Transverse colon (tissue), 4 donors: ENCODE data around the gene C20orf202. TPM values are rescaled to one million over a fixed set of nuclear protein-coding genes. Genes with fewer than 3 reads are reported as not detected.

ENCODE experiments used
- DNase-seq: peaks from one replicate; pipeline ENCODE4 v3.0.0-alpha.2; 2019
- H3K27ac ChIP-seq, 4 donors: fragments of 200-600 bp; sonication (generic); 2 replicates each; pipeline ENCODE4 v1.5.1; 2016 to 2018; ENCODE audit warnings: inconsistent platforms in 4 of 4
- H3K27me3 ChIP-seq: fragments of 200-600 bp; sonication (generic); 2 replicates; pipeline ENCODE4 v1.5.1; 2017; ENCODE audit warnings: inconsistent platforms
- H3K36me3 ChIP-seq, 4 donors: fragments of 200-600 bp; sonication (generic); 2 replicates each; pipeline ENCODE4 v1.5.1; 2017 to 2019; ENCODE audit warnings: inconsistent platforms in 4 of 4
- H3K4me1 ChIP-seq, 4 donors: fragments of 200-600 bp; sonication (generic); 2 replicates each; pipeline ENCODE4 v1.5.1; 2017 to 2020; ENCODE audit warnings: inconsistent platforms in 4 of 4
- H3K4me3 ChIP-seq, 4 donors: fragments of 200-600 bp; sonication (generic); 1 replicate in 1 of 4; 2 replicates in 3 of 4; pipeline versions ENCODE4 v1.5.1 to v1.6.1; 2017 to 2019; ENCODE audit warnings: inconsistent platforms in 4 of 4
- H3K9me3 ChIP-seq, 2 donors: fragments of 200-600 bp; sonication (generic); 2 replicates each; pipeline ENCODE4 v1.5.1; 2017 to 2019; ENCODE audit warnings: inconsistent platforms in 2 of 2
- EP300 ChIP-seq: sonication (generic); formaldehyde crosslinking; IDR thresholded peaks from one replicate; pipeline ENCODE4 v1.6.1; 2017; ENCODE audit warnings: antibody characterized with exemption, low read depth
- POLR2A ChIP-seq: fragments of 450-650 bp; IDR thresholded peaks from one replicate; pipeline ENCODE4 v1.6.1; 2016; ENCODE audit warnings: antibody characterized with exemption, mild to moderate bottlenecking, moderate library complexity
- POLR2AphosphoS5 ChIP-seq, 3 donors: sonication (generic); formaldehyde crosslinking; IDR thresholded peaks; one replicate each; pipeline ENCODE4 v1.6.1; 2016; ENCODE audit warnings: antibody characterized with exemption in 3 of 3
- WGBS, 2 donors: methylation state at CpG; one replicate each; pipeline ENCODE4 v1.1.5; 2018; ENCODE audit warnings: low coverage in 1 of 2; 5-methylcytosine and 5-hydroxymethylcytosine counted together
- in situ Hi-C, 4 donors: fragments of 200-750 bp; cut with MboI; loops; one replicate each; pipeline versions ENCODE4 v1.15.0 to v1.15.1; 2017; ENCODE audit warnings: low sequenced_read_pairs in 3 of 4, low pct_ligation_motif_present in 1 of 4, low pct_unique_long_range_greater_than_20kb in 1 of 4
- intact Hi-C: fragments of 100-400 bp; cut with DNase I; formaldehyde crosslinking; loops from one replicate; pipeline ENCODE4 v1.15.1; 2023; ENCODE audit warnings: low total_unique reads
- total RNA-seq, 4 donors: library from RNA; depleted of rRNA; stranded (reverse); fragments of >200 nt; gene quantifications; one replicate each; pipeline ENCODE4 v1.1.0, GENCODE V29; 2016
- TF ChIP-seq, protein P1 (sequence below), 5 experiments: fragments of 200-600 bp in 3 of 5; fragments of 450-650 bp in 2 of 5; sonication (generic) in 3 of 5; IDR thresholded peaks; 1 replicate in 2 of 5; 2 replicates in 3 of 5; pipeline ENCODE4 v1.5.1; 2016 to 2017; ENCODE audit warnings: antibody characterized with exemption in 5 of 5, inconsistent platforms in 3 of 5, mild to moderate bottlenecking in 2 of 5, moderate library complexity in 1 of 5

Gene C20orf202
- total RNA-seq, 4 donors from 2014 or later, result 0.32 to 0.55 TPM; not detected in 2

DNA sequence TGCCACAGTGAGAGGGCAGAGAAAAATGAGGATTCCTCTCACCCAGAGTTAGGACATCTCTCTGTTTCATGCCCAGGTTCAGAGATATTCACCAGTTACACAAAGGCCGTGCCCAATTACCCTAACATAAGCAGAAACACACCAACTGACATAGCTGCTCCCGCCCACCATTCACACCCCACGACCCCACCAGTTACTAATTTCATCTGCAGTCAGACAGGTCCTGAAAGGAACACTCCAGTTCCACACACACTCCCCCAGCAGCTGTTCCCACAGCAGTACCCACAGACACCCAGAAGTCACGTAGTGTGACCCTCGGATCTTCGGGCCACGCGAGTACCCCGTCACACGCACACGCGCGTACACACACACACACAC is 19.0 kb upstream of the C20orf202 start:
- DNase-seq, result no peak
- H3K4me1 ChIP-seq, result peaks cover 7 to 24% (median 22%) of the 10 kb centered on the region in 4 donors
- H3K27me3 ChIP-seq, result peaks cover 25% of the 10 kb centered on the region
- in situ Hi-C loops (no loop called here), intact Hi-C loops (no loop called here)
- no peak overlapping the region for H3K27ac ChIP-seq
- no peaks in the 10 kb centered on the region for H3K9me3 ChIP-seq
- TF ChIP-seq POLR2A, result no peak
- TF ChIP-seq, protein P1, sequence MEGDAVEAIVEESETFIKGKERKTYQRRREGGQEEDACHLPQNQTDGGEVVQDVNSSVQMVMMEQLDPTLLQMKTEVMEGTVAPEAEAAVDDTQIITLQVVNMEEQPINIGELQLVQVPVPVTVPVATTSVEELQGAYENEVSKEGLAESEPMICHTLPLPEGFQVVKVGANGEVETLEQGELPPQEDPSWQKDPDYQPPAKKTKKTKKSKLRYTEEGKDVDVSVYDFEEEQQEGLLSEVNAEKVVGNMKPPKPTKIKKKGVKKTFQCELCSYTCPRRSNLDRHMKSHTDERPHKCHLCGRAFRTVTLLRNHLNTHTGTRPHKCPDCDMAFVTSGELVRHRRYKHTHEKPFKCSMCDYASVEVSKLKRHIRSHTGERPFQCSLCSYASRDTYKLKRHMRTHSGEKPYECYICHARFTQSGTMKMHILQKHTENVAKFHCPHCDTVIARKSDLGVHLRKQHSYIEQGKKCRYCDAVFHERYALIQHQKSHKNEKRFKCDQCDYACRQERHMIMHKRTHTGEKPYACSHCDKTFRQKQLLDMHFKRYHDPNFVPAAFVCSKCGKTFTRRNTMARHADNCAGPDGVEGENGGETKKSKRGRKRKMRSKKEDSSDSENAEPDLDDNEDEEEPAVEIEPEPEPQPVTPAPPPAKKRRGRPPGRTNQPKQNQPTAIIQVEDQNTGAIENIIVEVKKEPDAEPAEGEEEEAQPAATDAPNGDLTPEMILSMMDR (IDR thresholded peaks at IDR 0.05), result no peak
- no peak for TF ChIP-seq EP300
- TF ChIP-seq POLR2AphosphoS5 (IDR thresholded peaks at IDR 0.05), result no peak
- H3K36me3 ChIP-seq, result no peaks in the 10 kb centered on the region
- WGBS, 2 donors, result 29% methylated on average over 13 of the region's 13 CpGs; no CpG with 5 or more reads in 1 of the 2 donors
- H3K4me3 ChIP-seq, result no peak overlapping the region

DNA sequence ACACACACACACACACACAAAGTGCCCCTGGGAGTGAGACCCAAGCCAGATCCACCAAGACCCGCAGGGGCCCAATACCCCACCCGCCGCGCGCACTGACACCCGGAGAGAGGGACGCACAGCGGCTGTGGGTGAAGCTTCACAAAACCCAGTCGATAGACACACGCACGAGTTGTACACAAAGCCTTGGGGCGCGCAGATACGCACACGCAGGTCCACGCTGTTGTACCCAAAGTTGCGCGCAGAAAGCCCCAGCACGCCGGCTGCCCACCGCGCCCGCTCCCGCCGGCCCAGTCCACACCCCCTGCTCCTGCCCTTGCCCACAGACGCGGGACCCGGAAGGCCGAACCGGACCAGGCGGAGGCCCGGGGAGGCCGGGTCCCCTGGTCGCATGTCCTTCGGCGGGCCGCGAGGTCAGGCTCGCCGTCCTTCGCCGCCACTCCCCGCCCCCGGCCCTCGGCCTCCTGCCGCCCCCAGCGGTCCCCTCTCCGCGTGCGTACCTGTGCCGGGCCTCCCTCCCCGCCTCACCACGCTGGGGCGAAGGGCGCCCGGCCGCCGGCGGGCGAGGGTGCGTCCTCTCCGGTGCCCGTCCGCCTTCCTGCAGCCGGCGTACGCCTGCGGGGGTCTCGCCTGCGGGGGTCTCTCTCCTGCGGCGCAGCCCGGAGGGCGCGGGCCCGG is 18.5 kb upstream of the C20orf202 start, which contains the start of gene TMEM74B:
TSS of gene TMEM74B (minus strand) at position 344 of the 678 bp plus-strand sequence. CDS start 1,180 bp downstream, outside the sequence.
- Histone ChIP-seq H3K4me3 (peak within 1 kb of the TSS; percentile 11 to 53 (median 42)), H3K36me3 (no peaks in the 10 kb centered on the region), H3K4me1 (peaks cover 7 to 24% (median 22%) of the 10 kb centered on the region in 4 donors), H3K9me3 (no peaks in the 10 kb centered on the region), H3K27ac (peak within 1 kb of the TSS in 1 of 4 donors; percentile 17), H3K27me3 (peaks cover 25% of the 10 kb centered on the region)
- in situ Hi-C loops, result no loop called here
- TF ChIP-seq POLR2A (no peak), POLR2AphosphoS5 (IDR thresholded peaks at IDR 0.05) (no peak), EP300 (no peak)
- TF ChIP-seq, protein P1 (IDR thresholded peaks at IDR 0.05), result no peak
- WGBS, 2 donors, result 2% methylated on average over 42 of the region's 76 CpGs; no CpG with 5 or more reads in 1 of the 2 donors
- no peak for DNase-seq
- intact Hi-C loops, result no loop called here

DNA sequence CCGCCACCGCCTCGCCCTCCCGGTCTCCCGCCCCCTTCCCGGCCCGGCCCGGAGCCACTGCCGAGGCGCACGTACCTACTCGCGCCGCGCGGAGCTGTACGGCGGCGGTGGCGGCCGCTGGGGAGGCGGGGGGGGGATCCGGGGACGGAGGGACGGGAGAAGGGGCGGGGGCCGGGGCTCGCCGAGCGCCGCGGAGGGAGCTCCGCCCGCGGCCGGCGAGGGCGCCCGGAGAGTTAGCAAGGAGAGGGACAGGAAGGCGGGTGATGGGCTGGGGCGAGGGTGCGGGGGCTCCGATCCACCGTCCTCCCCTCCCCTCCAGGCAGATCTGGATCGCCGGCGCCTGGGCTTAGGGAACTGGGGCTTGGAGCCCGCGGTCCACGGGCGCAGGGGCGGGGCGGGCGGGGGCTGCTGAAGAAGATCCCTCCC is 17.9 kb upstream of the C20orf202 start:
- in situ Hi-C loops, result no loop called here
- no CpG with 5 or more reads among the region's 54 CpGs for WGBS, 2 donors
- peak overlapping the region; percentile 11 to 53 (median 42) for H3K4me3 ChIP-seq

DNA sequence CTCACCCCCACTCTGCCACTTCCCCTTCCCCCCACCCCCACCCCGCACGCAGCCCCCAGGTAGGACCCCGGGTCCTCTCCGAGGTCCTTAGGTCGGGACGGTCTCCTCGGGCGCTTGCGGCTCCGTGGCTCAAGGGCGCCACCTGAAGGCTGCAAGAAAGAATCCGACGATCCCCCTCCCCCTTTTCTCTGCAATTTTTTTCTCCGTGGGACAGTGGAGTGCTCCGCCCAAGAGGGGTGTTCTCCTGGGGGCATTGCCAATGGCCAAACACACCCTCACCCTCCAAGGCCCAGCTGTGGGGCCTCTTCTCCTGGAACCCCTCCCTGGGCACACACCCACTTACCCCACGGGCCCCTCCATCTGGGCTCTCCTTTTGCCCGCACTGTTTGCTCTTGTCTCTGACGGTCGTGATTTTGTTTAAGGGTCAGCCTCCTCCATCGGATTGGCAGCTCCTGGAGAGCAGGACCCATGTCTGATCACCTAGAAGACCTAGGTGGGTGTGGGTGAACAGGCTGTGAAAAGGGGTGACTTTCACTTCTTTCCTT is 17.4 kb upstream of the C20orf202 start:
- H3K27me3 ChIP-seq, result peaks cover 25% of the 10 kb centered on the region
- intact Hi-C loops (no loop called here), in situ Hi-C loops (no loop called here)
- H3K4me3 ChIP-seq, result peak overlapping the region; percentile 11 to 53 (median 42)
- H3K4me1 ChIP-seq, result peaks cover 7 to 24% (median 22%) of the 10 kb centered on the region in 4 donors
- no peaks in the 10 kb centered on the region for H3K36me3 ChIP-seq
- H3K9me3 ChIP-seq, result no peaks in the 10 kb centered on the region
- no peak for TF ChIP-seq EP300
- TF ChIP-seq, protein P1 (IDR thresholded peaks at IDR 0.05), result peak; percentile 33 to 52 (median 43)
- H3K27ac ChIP-seq, result no peak overlapping the region
- peak; percentile 55 for DNase-seq
- WGBS, 2 donors, result 8 to 20% methylated on average over 1 to 20 of the region's 20 CpGs

More for the DNA sequence above, 17.9 kb upstream of the C20orf202 start:
- peaks cover 7 to 24% (median 22%) of the 10 kb centered on the region in 4 donors for H3K4me1 ChIP-seq
- intact Hi-C loops, result no loop called here
- no peak for TF ChIP-seq EP300
- TF ChIP-seq POLR2A, result no peak
- no peak for TF ChIP-seq POLR2AphosphoS5 (IDR thresholded peaks at IDR 0.05)
- TF ChIP-seq, protein P1 (IDR thresholded peaks at IDR 0.05), result no peak
- no peaks in the 10 kb centered on the region for H3K9me3 ChIP-seq
- H3K27ac ChIP-seq, result peak overlapping the region in 1 of 4 donors; percentile 17
- no peak for DNase-seq
- peaks cover 25% of the 10 kb centered on the region for H3K27me3 ChIP-seq
- no peaks in the 10 kb centered on the region for H3K36me3 ChIP-seq
